ENCODE measurements around the gene LGALS9. TPM values are rescaled to one million over a fixed set of nuclear protein-coding genes. Genes with fewer than 3 reads are reported as not detected.

LGALS9 gene
- total RNA-seq, 1 donor from 2014 or later: 185 TPM

DNA sequence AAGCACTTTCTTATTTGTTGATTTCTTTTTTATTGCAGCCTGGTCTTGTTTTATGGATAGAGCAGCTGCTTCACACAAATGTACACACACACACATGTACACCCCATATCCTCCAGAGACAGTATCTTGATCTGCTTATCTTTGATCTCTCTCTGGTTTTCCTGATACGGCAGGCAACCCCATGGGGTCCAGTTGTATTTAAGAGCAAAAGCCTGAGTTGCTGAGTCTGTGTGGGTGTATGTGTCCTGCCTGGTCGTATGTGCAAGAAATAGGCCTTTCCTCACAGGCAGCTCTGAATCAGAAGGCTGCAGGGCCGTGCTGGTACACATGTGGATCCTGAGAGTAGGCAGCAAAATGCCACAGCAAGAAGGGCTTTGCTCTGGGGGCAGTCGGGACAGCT is 14.6 kb upstream of the LGALS9 start:
- Histone ChIP-seq H3K27ac (no peak overlapping the region), H3K4me3 (no peak overlapping the region), H3K9me3 (no peaks in the 10 kb centered on the region), H3K27me3 (no peaks in the 10 kb centered on the region), H3K4me1 (no peaks in the 10 kb centered on the region), H3K36me3 (peaks cover 89% of the 10 kb centered on the region)
- TF ChIP-seq, protein P1, sequence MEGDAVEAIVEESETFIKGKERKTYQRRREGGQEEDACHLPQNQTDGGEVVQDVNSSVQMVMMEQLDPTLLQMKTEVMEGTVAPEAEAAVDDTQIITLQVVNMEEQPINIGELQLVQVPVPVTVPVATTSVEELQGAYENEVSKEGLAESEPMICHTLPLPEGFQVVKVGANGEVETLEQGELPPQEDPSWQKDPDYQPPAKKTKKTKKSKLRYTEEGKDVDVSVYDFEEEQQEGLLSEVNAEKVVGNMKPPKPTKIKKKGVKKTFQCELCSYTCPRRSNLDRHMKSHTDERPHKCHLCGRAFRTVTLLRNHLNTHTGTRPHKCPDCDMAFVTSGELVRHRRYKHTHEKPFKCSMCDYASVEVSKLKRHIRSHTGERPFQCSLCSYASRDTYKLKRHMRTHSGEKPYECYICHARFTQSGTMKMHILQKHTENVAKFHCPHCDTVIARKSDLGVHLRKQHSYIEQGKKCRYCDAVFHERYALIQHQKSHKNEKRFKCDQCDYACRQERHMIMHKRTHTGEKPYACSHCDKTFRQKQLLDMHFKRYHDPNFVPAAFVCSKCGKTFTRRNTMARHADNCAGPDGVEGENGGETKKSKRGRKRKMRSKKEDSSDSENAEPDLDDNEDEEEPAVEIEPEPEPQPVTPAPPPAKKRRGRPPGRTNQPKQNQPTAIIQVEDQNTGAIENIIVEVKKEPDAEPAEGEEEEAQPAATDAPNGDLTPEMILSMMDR (IDR thresholded peaks at IDR 0.05): no peak
- ATAC-seq (no peak), DNase-seq (no peak)
- intact Hi-C loops (cut with DNase I): no loop called here

DNA sequence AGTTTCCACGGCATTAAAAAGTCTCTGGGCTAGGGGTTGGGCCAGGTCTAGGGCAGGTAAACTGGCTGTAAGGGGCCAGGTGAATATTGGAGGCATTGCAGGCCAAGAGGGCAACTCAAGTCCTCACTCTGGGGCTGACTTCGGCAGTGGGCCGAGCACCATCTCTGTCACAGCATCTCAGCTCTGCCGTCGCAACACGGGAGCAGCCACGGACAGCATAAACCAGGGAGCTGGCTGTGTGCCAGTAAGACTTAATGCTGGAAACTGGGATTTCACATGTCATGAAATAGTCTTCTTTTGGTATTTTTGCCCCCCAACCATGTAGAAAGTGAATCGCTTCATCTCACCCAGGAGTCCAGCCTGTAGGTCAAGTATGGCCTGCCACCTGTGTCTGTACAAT is 12.6 kb upstream of the LGALS9 start:
- no peaks in the 10 kb centered on the region for H3K9me3 ChIP-seq
- H3K4me1 ChIP-seq: no peaks in the 10 kb centered on the region
- TF ChIP-seq, protein P1 (IDR thresholded peaks at IDR 0.05): no peak
- no peak overlapping the region for H3K4me3 ChIP-seq
- H3K27me3 ChIP-seq: no peaks in the 10 kb centered on the region
- intact Hi-C loops (cut with DNase I): no loop called here
- DNase-seq: no peak
- no peak overlapping the region for H3K27ac ChIP-seq
- peaks cover 89% of the 10 kb centered on the region for H3K36me3 ChIP-seq
- ATAC-seq: no peak

DNA sequence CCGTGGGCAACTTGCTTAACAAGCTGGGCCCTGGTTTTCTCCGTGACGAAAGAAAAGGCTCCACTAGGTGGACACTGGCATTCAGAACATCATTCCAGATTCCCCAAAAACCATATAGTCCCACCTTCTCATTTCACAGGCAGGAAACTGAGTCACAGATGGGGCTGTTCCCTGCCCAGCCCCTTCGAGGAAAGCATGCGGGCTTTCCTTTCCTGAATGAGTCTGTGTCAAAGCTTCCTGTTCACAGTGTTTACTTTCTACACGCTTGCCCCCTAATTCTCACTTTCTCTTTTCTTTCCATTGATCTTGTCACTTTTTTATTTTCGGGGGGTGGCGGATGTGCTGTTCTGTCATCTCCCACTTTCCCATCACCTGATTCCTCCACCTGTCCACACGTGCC is 10.3 kb upstream of the LGALS9 start:
- intact Hi-C loops (cut with DNase I): no loop called here
- DNase-seq (no peak), ATAC-seq (no peak)
- TF ChIP-seq, protein P1 (IDR thresholded peaks at IDR 0.05): no peak
- H3K9me3 ChIP-seq: no peaks in the 10 kb centered on the region
- H3K36me3 ChIP-seq: peaks cover 83% of the 10 kb centered on the region
- H3K4me3 ChIP-seq: no peak overlapping the region
- H3K27ac ChIP-seq: no peak overlapping the region
- H3K4me1 ChIP-seq: no peaks in the 10 kb centered on the region
- no peaks in the 10 kb centered on the region for H3K27me3 ChIP-seq

DNA sequence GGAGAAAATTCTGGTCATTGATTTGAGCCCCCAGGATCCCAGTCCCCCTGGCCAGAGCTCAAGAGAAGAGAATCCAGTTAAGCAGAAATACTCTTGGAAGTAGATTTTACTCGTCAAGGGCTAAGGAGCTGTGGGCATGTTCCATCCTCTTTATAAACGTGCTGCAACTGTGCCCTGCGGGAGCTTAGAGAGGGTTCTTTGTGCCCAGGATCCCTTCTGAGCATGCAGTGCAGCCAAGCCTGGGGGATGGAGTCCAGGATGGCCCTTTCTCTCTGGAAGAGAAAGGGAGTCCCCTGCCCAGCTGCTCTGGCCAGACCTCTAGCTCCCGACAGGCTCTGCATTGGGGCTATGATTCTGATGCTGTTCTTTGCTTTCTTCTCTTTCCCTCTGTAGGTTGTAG is 9.5 kb upstream of the LGALS9 start:
- intact Hi-C loops (cut with DNase I): no loop called here
- Histone ChIP-seq H3K36me3 (peaks cover 77% of the 10 kb centered on the region), H3K27me3 (no peaks in the 10 kb centered on the region), H3K4me3 (no peak overlapping the region), H3K9me3 (no peaks in the 10 kb centered on the region), H3K4me1 (no peaks in the 10 kb centered on the region), H3K27ac (no peak overlapping the region)
- DNase-seq (no peak), ATAC-seq (no peak)
- TF ChIP-seq, protein P1 (IDR thresholded peaks at IDR 0.05): no peak

DNA sequence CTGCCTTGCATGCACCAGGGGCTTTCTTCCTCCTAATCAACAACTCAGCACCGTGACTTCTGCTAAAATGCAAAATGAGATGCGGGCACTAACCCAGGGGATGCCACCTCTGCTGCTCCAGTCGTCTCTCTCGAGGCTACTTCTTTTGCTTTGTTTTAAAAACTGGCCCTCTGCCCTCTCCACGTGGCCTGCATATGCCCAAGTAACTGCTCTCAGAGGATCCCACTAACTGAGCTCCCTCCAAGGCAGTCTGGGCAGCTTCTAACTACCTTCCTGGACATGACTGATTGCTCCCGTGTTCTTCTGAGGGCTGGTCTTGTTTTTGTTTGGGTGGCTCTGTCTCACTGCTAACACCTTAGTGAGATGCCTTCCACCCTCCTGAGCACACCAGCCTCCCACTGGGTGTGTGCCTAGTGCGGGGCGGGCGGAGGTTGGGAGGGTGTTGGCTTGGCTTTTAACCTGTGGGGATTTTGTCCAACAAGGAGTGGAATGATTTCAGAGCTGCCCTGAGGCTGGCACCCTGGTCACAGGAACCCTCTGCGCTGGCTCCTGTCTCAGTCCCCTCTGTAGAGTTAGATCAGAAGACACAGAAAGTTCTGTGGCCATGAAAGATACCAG is 8.9 kb upstream of the LGALS9 start:
- TF ChIP-seq, protein P1 (IDR thresholded peaks at IDR 0.05): no peak
- DNase-seq: no peak
- no peaks in the 10 kb centered on the region for H3K27me3 ChIP-seq
- no peak for ATAC-seq
- H3K27ac ChIP-seq: no peak overlapping the region
- H3K4me1 ChIP-seq: no peaks in the 10 kb centered on the region
- H3K36me3 ChIP-seq: peaks cover 72% of the 10 kb centered on the region
- H3K4me3 ChIP-seq: no peak overlapping the region
- intact Hi-C loops (cut with DNase I): no loop called here
- H3K9me3 ChIP-seq: no peaks in the 10 kb centered on the region

DNA sequence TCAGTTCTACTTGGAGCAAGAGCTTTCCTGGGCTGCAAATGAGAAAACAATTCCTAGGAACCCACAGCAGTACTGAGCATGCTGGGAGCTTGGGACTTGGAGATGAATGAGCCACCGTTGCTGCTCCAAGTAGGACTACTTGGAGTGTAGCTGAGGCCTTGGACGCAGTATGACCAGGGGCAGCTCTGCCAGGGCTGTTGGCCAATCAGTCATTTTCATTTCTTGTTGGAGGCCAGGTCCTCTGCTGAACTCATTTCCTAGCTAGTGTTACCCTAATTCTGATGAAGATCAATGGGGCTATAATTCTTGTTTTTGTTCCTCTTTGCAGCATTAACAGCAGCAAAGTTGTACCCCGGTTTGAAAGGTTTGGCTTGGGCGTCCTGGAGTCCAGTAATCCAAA is 8.0 kb upstream of the LGALS9 start:
- Histone ChIP-seq H3K9me3 (no peaks in the 10 kb centered on the region), H3K27ac (no peak overlapping the region), H3K36me3 (peaks cover 62% of the 10 kb centered on the region), H3K4me3 (no peak overlapping the region), H3K4me1 (no peaks in the 10 kb centered on the region), H3K27me3 (no peaks in the 10 kb centered on the region)
- DNase-seq: no peak
- intact Hi-C loops (cut with DNase I): no loop called here
- TF ChIP-seq, protein P1 (IDR thresholded peaks at IDR 0.05): no peak
- ATAC-seq: no peak
